ENCODE data around the gene ANAPC4.

DNA sequence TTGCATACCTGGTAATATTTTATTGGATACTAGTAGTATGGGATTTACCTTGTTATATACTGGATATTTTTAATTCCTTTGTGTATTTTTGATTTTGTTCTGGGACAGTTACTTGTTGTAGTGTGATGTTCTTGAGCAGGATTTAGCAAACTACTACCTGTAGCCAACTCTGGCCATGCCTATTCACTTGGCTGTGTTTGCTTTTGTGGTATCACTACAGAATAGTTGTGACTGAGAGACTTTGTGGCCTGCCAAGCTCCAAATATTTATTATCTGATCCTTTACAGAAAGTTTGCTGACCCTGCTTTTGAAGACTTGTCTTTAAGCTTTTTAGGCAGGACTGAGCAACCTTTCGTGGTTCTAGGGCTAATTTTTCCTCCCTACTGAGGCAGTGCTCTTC lies 46.7 kb upstream of the ANAPC4 start:
- TF ChIP-seq CTCF (IDR thresholded peaks at IDR 0.05; ENCODE audit: poor library complexity) (no peak), EZH2 (IDR thresholded peaks at IDR 0.05; ENCODE audit: borderline replicate concordance) (no peak), EZH2phosphoT487 (IDR thresholded peaks at IDR 0.05; ENCODE audit: low read depth, severe bottlenecking, unreplicated experiment) (no peak)

Data from hepatocyte (in vitro differentiated cells).